GM18502 (cell line): ENCODE measurements around the gene ESPL1.
A peak's percentile ranks its signal among the peaks of the same experiment; 100 is the strongest.

ENCODE experiments used
- ATAC-seq: cut with Tn5 transposase; IDR thresholded peaks from one replicate; pipeline ENCODE4 v1.9.1; 2021; ENCODE audit warnings: mild to moderate bottlenecking; ENCODE audit not compliant: unreplicated experiment, poor library complexity

ESPL1 gene

GRCh38 chr12:53230108-53230845, 37.8 kb upstream of the ESPL1 start:
- no peak for ATAC-seq

GRCh38 chr12:53231671-53231920, 36.5 kb upstream of the ESPL1 start:
- ATAC-seq = no peak

GRCh38 chr12:53231921-53232645, 36.0 kb upstream of the ESPL1 start, which contains the start of gene RARG:
RARG (minus strand) TSS chr12:53232209; CDS start chr12:53227545, 4,664 bp downstream.
- no peak for ATAC-seq

GRCh38 chr12:53232646-53233461, 35.2 kb upstream of the ESPL1 start:
- no peak for ATAC-seq

- no peak for ATAC-seq
Measured at GRCh38 chr12:53233671-53234121, 34.4 kb upstream of the ESPL1 start.

- ATAC-seq = no peak
Measured at GRCh38 chr12:53234271-53234914, 33.7 kb upstream of the ESPL1 start.

- no peak for ATAC-seq
Measured at GRCh38 chr12:53235164-53235563, 32.9 kb upstream of the ESPL1 start.

- no peak for ATAC-seq
Measured at GRCh38 chr12:53235742-53236442, 32.2 kb upstream of the ESPL1 start.

- ATAC-seq = no peak
Measured at GRCh38 chr12:53236443-53237111, 31.5 kb upstream of the ESPL1 start.

- ATAC-seq = no peak
Measured at GRCh38 chr12:53239643-53240258, 28.3 kb upstream of the ESPL1 start.

- ATAC-seq = no peak
Measured at GRCh38 chr12:53241623-53242412, 26.3 kb upstream of the ESPL1 start.

GRCh38 chr12:53244337-53244736, 23.8 kb upstream of the ESPL1 start:
- ATAC-seq = no peak

- no peak for ATAC-seq
Measured at GRCh38 chr12:53245286-53245685, 22.8 kb upstream of the ESPL1 start.

GRCh38 chr12:53251477-53252348, 16.4 kb upstream of the ESPL1 start:
- peak; percentile 79 for ATAC-seq

GRCh38 chr12:53252349-53252916, 15.7 kb upstream of the ESPL1 start:
- ATAC-seq = no peak

GRCh38 chr12:53253298-53253697, 14.8 kb upstream of the ESPL1 start:
- no peak for ATAC-seq
